GM18867 (cell line): ENCODE results near the gene SERPINB6.
"Not testable (repeated sequence)": the region's sequence is repeated elsewhere in the genome, so short reads cannot be mapped to it uniquely, and the experiment has no call there.

ENCODE experiments used
- ATAC-seq: cut with Tn5 transposase; IDR thresholded peaks from one replicate; pipeline ENCODE4 v1.9.1; 2021; ENCODE audit warnings: mild to moderate bottlenecking, moderate library complexity; ENCODE audit not compliant: unreplicated experiment

SERPINB6 gene

DNA sequence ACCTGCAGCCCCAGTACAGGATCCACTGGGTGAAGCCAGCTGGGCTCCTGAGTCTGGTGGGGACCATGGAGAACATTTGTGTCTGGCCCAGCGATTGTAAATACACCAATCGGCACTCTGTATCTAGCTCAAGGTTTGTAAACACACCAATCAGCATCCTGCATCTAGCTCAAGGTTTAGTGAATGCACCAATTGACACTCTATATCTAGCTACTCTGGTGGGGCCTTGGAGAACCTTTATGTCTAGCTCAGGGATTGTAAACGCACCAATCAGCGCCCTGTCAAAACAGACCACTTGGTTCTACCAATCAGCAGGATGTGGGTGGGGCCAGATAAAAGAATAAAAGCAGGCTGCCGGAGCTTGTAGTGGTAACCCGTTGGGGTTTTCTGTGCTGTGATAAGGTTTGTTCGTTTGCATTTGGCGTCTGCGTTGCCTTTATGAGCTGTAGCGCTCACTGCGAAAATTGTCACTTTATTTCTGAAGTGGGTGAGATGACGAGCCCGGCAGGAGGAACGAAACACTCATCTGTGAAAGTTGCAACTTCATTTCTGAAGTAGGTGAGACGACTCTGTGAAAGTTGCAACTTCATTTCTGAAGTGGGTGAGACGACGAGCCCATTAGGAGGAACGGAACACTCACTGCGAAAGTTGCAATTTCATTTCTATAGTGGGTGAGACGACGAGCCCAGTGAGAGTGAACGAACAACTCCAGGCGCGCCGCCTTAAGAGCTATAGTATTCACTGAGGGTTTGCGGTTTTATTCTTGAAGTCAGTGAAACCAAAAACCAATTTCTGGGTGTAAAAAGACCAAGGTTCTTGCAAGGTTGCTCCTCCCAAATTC lies 31.1 kb downstream of the SERPINB6 start:
- ATAC-seq, result peak; percentile 73

DNA sequence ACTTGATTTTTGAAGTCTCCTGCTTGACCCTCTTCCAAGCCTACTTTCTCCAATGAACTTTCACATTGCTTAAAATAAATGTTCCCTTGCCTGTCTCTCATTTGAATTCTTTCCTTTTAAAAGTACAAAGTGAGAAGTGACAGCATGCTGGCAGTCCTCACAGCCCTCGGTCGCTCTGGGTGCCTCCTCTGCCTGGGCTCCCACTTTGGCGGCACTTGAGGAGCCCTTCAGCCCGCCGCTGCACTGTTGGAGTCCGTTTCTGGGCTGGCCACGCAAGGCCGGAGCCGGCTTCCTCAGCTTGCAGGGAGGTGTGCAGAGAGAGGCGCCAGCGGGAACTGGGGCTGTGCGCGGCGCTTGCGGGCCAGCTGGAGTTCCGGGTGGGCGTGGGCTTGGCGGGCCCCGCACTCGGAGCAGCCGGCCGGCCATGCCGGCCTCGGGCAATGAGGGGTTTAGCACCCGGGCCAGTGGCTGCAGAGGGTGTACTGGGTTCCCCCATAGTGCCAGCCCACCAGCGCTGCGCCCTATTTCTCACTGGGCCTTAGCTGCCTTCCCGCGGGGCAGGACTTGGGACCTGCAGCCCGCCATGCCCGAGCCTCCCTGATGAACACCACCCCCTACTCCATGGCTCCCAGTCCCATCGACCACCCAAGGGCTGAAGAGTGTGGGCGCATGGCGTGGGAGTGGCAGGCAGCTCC lies 31.9 kb downstream of the SERPINB6 start:
- no peak for ATAC-seq

DNA sequence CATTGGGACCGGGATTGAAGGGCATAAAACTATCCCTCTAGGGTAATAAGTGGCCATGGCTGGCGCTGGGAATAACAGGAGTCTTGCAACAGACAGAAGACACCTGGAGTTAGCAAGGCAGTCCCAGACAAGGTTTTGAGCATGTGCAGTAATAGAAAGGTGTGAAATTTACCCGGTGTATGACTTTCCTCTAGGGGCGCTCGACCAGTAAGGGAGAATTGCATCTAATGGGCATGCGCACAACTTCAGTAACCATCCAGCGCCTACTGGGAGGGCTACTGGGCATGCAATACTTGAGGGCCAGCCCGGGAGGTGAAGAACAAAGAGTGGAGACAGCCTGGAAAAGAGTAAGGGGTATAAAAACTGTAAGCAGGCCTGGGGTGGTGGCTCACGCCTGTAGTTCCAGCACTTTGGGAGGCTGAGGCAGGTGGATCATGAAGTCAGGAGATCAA lies 32.7 kb downstream of the SERPINB6 start:
- ATAC-seq, result no peak

DNA sequence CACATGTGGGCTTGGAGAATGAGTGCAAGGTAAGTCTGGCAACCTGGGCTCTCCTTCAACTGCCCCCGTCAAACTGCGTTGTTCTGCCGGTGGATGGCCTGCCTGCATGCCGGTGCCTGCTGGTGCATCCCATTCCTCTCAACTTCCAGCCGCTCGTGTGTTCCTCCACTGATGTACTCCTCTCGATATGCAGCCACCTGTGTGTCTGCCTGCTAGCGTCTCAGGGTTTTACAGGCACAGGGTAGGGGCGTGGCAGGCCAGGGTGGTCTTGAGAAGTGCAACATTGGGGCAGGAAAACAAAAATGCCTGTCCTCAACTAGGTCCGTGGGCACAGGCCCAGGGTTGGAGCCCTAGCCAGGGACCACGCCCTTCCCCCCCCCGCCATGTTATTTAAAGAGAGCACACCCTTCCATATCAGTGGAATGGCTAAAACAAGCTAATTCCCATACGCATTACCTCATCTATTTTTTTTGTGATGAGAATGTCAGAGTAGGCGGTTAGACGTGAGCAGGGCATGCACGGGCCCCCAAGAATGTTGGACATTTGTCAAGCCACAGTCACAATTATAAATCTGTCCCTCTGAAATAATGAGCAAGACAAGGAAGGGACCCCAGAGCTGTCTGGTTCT lies 33.2 kb downstream of the SERPINB6 start:
- no peak for ATAC-seq

DNA sequence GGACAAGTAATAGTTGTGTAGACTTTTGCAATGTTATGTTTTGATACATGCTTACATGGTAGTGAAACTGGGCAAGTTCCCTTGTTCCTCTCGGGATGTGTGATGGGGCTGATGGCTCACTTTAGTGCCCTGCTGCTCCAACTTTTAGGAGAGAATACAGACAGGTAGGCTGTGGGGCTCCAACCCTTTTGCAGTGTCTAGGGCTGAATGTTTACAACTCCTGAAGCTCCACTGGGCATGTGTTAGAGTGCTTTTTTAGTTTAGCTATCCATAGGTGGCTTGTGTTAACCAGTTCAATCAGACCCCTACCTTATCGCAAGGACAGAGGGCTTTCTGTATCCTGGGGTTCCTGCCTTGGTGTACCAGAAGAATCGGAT lies 33.8 kb downstream of the SERPINB6 start:
- ATAC-seq, result no peak

DNA sequence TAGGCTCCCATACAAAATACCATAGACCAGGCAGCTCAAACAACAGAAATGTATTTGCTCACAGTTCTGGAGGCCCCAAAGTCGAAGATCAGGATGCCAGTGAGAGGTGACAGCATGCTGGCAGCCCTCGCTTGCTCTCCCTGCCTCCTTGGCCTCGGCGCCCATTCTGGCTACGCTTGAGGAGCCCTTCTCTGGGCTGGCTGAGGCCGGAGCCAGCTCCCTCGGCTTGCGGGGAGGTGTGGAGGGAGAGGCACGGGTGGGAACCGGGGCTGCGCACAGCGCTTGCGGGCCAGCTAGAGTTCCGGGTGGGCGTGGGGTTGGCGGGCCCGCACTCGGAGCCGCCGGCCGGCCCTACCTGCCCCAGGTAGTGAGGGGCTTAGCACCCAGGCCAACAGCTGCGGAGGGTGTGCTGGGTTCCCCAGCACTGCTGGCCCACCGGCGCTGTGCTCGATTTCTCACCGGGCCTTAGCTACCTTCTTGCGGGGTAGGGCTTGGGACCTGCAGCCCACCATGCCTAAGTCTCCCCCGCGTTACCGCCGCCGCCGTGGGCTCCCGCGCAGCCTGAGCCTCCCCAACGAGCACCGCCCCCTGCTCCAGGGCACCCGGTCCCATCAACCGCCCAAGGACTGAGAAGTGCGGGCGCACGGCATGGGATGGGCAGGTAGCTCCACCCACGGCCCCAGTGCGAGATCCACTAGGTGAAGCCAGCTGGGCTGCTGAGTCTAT lies 35.6 kb downstream of the SERPINB6 start:
- ATAC-seq, result no peak

DNA sequence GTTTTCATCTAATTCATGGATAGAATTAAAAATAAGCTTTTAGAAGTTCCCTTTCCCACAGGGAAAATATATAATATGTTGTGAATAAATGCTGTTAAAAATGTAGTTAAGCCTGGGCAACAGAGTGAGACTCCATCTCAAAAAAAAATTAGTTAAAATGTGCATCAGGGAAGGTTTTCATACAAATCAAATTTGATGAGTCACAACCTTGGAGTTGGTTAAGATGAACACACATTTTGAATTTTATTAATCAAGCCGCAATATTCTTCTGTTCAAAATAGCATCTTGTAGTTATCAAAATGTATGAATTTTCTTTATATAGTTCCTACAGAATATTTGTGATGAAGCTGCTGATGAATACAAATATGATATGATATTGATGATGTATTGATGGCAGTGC lies 37.3 kb downstream of the SERPINB6 start:
- no peak for ATAC-seq

DNA sequence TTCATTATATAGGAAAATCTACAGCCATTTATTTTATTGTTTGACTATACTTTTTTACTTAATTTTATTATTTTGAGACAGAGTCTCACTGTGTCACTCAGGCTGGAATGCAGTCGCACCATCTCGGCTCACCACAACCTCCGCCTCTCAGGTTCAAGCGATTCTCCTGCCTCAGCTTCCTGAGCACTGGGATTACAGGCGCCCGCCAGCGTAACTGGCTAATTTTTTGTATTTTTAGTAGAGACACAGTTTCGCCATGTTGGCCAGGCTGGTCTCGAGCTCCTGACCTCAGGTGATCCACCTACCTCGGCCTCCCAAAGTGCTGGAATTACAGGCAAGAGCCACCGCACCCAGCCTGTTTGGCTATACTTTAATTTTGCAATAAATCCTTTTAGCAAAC lies 38.5 kb downstream of the SERPINB6 start:
- not testable (repeated sequence) for ATAC-seq

DNA sequence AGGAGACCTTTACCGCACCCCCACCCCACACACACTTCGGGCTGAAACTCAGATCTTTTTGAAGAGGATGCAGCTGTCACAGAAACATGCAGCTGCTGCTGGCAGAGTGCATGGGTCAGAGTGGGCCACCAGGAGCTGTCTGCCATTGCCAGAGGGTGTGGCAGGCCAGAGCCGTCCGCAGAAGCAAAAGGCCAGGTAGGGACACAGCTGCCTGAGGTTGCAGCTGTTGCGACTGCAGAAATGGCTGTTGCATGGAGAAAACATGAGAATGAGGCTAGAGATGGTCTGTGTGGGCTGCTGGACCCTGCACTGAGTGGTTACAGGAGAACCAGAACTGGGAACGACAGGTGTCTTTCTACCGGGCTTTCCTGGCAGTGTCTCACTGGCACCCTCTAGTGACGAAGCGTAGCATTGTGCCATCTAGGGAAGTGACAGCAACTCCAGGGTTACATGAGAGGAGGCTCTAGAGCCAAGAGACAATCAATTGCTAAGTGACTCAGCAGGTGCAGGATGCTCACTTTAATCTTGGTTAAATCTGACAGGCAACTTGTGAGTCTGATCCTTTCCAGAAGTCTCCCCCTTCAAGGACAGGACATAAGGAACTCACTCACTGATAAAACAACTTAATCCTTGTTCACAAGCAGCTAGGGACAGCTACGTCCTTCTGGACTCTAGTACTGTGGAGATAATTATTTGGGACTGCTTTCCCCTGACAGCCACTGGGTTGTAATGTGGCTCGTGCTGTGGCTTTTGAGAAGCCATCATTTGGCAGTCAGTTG lies 39.2 kb downstream of the SERPINB6 start:
- peak; percentile 85 for ATAC-seq

DNA sequence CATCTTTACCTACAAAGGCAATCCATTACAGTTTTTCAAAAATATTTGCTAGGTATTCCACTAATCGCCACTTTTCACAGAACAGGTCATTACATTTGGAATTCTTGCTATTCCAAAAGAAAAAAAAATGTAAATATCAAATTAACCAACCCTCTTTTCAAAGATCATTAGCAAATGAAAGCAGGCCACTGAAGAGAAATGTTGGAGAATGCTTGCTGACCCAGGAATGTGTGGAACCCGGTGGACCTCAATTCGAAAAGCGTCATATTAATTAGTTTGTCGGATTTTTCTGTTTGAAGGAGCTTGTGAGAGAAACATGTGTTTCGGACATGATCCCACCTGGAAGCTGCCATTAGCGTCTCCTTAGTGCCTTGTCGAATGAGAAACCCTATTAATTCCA lies 40.3 kb downstream of the SERPINB6 start:
- no peak for ATAC-seq

DNA sequence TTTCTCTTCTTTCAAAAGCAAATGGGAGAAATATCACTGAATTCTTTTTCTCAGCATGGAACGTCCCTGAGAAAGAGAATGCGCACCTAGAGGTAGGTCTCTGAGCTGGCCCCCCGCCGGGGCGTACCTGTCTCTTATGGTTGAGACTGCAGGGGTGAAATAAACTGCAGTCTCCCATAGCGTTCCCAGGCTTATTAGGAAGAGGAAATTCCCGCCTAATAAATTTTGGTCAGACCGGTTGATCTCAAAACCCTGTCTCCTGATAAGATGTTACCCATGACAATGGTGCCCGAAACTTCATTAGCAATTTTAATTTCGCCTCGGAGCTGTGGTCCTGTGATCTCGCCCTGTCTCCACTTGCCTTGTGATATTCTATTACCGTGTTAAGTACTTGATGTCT lies 43.4 kb downstream of the SERPINB6 start:
- not testable (repeated sequence) for ATAC-seq

DNA sequence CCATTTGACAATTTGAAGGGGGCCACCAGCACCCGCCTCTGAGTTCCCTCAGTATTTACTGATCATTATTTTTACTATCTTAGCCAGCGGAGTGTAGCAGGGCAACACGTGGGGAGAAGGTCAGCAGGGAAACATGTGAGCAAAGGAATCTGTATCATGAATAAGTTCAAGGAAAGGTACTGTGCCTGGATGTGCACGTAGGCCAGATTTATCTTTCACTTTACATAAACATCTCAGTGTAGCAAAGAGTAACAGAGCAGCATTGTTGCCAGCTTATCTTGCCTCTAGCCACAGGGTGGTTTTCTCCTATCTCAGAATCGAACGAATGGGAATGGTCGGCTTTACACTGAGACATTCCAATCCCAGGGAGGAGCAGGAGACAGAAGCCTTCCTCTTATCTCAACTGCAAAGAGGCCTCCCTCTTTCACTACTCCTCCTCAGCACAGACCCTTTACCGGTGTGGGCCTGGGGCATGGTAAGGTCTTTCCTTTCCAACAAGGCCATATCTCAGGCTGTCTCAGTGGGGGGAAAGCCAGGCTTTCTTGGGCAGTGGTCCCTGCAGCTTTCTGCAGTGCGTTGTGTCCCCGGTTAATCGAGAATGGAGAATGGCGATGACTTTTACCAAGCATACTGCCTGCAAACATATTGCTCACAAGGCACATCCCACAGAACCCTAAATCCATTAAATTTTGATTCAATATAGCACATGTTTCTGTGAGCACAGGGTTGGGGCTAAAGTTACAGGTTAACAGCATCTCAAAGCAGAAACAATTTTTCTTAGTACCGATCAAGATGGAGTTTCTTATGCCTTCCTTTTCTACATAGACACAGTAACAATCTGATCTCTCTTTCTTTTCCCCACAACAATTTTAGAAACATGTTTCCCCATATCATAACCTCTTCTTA lies 45.3 kb downstream of the SERPINB6 start:
- not testable (repeated sequence) for ATAC-seq

DNA sequence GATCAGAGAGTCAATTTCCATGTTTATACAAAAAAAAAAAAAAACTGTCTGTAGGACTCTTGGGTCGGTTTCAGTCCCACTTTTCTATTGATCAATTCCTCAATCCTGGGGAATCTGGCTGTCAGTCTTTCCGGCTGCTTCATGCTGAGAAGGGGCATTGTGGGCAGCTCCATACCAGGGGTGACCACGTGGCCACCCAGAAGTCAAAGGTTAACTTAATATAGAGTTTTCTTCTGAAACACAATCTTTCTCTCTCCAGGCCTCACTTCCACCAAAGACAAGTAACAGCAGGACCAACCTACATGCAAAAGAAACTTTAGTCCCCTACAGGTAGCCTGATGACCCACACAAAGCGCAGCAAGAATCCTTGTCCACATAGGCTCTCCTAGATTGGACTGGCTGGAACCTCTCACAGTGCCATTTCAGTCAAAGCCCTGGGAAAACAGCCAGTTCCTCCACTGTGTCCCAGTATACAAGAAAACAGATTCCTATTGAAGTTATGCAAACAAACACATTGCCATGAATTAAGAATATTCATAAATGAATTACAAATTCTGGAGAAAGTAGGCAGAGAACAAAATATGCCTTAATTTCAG lies 49.7 kb downstream of the SERPINB6 start:
- ATAC-seq, result no peak

DNA sequence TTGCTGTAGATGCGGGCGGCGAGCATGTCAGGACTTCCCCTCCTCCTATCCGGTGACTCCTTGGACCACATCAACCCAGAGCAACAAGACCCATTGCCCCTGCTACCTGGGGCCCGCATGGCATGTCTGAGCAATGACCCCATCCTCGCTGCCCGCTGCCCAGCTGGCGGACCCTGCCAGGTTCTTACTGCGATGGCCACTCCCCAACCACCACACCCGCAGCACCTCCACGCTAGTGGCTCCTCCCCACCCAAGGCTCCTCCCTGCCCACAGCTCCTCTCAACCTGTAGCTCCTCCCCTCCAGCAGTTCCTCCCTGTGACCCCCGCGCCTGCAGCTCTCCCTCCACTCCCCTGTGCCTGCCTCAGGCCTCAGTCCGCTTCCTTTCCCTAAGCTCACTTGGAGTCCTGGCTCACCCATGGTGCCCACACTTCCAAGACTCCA lies 50.7 kb downstream of the SERPINB6 start:
- no peak for ATAC-seq

DNA sequence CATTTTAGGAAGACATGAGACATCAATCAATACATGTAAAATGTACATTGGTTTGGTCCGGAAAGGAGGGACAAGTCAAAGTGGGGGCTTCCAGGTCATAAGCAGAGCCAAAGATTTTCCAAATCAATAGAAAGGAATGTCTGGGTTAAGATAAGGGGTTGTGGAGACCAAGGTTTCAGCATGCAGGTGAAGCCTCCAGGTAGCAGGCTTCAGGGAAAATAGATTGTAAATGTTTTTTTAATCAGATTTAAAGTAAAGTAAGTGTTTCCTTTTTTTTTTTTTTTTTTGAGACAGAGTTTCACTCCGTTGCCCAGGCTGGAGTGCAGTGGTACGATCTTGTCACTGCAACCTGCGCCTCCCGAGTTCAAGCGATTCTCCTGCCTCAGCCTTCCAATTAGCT lies 51.5 kb downstream of the SERPINB6 start:
- ATAC-seq, result no peak

DNA sequence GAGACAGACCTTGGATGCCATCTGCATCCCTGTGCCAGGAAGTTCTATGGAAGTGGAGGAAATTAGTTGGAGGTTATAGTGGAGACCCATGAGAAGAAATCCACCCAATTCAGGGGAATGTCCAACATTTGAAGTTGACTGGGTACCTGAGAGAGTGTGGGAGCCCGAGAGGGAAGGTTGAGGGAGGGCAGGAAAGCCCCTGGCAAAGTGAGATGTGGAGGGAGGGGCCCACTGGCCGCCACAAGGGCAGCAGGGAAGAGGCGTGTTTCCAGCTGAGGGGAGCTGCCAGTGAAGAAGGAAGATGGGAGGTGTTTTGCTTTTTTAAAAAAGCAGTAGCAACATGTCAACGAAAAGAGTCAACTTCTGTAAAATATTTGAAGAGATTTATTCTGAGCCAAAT lies 52.0 kb downstream of the SERPINB6 start:
- no peak for ATAC-seq

DNA sequence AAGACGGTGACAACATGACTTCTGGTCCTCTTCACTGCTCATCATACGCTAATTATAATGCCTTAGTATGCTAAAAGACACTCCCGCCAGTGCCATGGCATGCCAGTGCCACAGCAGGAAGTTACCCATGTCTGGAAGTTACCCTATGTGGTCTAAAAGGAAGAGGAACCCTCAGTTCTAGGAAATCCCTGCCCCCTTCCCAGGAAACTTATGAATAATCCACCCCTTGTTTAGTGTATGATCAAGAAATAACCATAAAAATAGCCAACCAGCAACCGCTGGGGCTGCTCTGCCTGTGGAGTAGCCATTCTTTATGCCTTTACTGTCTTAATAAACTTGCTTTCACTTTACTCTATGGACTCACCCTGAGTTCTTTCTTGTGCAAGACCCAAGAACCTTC lies 52.4 kb downstream of the SERPINB6 start:
- ATAC-seq, result no peak

DNA sequence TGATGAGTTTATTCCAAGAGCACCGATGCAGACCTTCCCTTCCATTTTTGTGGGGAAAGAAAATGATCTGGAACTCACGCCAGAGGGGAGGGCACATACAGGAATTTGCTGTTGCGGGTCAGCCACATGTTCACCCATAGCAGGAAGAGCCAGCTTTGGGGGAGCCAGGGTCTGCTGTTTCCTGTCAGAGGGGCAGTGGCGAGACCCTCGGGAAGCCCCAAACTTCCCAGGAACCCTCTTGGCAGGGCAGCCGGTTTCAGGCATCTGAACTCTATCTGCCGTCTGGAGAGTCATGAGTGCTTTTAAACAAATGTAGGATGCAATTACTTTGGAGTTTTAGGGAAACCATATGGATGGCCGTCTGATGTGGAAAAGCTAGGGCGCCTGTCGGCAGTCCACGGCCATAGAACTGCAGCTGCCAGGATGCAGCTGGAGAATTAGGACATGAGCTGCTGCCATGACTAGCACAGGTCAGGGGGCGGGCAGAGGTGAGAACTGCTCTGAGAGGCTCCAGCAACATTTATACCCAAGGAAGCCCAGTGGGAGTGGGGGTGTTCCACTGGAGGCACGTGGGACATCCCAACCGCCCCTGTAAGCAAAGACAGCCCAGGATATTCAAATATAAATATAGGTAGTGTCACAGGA lies 53.4 kb downstream of the SERPINB6 start:
- no peak for ATAC-seq
